Stimulated activated CD4-positive, alpha-beta T cell treated with anti-CD3 and anti-CD28 coated beads, TNF-alpha, amount 100 ng/mL, for 4 hours (primary cell): Measurements from ENCODE around the gene TMEM204.

Experiments
- DNase-seq, 3 experiments: peaks; one replicate each; pipeline ENCODE4 v3.0.0-alpha.2; 2020; ENCODE audit warnings: low read depth in 3 of 3

TMEM204 gene

DNA sequence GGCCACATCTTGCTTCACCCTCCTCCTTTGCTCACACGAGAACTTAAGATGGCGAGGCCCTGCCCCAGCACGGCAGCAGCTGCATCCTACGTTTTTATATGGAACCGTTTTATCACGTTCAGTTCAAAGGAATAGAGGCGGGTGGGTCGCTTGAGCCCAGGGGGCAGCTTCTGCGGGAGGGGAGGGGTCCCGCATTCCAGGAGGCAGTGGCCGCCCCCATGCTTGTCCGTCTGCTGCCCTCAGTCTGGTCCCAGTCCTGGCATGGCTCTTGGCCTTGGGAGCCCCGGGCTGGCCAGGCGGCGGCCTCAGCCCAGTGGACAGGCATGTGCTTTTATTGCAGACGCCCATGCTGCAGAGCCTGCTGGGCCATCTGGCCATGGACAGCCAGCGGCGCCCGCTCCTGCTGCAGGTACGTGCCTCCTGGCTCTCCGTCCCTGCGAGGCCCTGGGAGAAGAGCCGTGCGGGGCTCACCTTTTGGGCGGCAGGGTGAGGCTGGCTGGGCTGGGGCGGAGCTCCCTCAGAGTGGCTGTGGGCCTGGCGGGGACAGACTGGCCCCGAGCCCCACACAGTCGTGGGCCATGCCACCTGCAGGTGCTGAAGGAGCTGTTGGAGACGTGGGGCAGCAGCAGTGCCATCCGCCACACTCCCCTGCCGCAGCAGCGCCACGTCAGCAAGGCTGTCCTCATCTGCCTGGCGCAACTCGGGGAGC is 33.6 kb upstream of the TMEM204 start:
- DNase-seq: no peak

DNA sequence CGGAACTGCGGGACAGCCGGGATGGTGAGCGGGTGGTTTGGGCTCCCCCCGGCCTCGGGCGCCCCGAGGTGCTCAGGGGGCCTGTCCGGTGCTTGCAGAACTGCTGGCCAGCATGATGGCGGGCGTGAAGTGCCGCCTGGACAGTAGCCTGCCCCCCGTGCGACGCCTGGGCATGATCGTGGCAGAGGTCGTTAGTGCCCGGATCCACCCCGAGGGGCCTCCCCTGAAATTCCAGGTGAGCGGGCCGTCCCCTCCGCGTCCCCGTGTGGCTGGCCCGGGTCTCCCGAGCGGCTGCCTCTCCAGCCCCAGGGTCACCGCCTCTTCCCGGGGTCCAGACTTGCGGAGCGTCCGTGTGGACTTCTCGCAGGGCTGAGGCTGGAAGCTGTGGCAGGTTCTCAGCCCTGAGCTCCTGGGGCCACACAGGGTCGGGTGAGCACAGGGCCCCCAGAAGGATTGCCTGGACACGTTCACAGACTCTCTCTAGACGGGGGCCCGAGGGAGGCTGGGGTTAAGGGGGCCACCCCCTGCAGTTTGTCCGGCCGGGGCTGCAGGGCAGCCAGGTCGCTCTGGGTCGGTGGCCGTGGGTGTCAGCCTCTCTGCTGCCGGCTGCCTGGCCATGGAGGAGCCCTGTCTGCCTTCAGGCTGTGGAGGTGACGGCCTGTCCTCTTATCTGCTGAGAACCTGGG is 32.9 kb upstream of the TMEM204 start:
- DNase-seq: no peak

DNA sequence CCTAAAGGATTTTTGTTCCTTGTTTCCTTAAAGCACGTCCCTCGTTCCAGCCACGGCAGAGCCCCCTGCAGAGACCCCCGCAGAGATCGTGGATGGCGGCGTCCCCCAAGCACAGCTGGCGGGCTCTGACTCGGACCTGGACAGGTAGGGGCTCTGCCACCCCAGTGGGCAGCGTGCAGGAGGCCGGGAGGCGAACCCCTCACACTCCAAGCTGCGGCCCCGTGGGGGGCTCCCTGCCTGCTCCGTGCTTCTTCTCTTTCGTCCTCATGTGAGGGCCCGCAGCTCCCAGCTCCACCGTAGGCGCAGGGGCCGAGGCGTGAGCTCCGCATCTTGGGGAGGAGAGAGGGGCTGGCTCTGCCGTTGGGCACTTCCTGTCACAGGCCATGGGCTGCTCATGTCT is 31.8 kb upstream of the TMEM204 start:
- no peak for DNase-seq

DNA sequence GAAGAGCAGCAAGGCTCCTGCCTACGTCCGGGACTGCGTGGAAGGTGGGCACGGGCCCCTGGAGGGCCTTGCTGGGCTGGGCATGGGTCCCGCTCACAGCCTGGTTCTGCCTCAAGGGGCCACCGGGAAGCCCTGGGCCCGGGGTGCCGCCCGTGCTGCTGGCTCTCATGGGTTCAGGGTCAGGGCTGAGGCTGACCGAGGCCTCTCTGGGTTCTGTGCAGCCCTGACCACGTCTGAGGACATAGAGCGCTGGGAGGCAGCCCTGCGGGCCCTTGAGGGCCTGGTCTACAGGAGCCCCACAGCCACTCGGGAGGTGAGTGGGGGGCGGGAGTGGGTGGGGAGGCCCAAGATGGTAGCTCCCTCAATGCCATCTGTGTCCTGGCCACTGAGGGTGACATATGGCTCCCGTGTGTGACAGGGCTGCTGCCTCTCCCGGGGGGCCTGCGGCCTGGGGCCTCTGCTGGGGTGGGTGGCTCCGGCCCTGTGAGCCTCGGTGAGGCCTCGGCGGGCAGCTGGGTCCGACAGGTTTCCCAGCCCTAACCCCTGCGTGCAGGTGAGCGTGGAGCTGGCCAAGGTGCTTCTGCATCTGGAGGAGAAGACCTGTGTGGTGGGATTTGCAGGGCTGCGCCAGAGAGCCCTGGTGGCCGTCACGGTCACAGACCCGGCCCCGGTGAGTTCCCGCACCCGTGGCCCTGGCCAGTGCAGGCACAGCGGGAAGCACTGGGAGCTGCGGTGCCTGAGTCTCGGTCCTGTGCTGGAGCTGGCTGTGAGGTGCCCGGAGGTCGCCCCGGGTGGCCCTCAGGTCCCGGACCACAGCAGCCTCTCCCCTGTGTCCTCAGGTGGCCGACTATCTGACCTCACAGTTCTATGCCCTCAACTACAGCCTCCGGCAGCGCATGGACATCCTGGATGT is 31.1 kb upstream of the TMEM204 start:
- no peak for DNase-seq

DNA sequence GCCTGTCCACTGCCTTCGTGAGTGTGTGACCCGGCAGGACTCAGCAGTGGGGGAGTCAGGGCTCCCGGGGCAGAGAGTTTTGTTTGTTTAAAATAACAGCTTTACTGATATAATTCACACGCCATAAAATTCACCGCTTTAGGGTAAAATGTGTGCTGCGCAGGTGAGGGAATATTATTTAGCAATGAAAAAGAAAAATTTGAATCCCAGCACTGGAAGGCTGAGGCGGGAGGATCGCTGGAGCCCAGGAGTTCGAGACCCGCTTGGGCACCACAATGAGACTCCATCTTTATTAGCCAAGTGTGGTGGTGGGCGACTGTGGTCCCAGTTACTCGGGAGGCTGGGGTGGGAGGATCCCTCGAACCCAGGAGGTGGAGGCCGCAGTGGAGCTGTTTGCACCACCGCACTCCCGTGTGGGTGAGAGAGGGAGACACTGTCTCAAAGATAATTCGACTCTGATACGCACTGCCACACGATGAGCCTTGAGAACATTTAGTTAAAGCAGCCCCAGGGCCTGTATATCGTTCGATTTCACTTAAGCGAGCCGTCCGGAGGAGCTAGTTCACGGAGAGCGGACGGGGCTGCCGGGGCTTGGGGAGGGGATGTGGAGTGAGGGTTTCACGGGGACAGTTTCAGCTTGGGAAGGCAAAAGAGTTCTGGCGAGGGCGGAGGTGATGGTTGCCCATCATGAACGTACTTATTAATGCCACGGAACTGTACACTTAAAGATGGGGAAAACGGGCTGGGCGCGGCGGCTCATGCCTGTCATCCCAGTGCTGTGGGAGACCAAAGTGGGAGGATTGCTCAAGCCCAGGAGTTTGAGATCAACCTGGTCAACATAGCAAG is 30.1 kb upstream of the TMEM204 start:
- DNase-seq: no peak

DNA sequence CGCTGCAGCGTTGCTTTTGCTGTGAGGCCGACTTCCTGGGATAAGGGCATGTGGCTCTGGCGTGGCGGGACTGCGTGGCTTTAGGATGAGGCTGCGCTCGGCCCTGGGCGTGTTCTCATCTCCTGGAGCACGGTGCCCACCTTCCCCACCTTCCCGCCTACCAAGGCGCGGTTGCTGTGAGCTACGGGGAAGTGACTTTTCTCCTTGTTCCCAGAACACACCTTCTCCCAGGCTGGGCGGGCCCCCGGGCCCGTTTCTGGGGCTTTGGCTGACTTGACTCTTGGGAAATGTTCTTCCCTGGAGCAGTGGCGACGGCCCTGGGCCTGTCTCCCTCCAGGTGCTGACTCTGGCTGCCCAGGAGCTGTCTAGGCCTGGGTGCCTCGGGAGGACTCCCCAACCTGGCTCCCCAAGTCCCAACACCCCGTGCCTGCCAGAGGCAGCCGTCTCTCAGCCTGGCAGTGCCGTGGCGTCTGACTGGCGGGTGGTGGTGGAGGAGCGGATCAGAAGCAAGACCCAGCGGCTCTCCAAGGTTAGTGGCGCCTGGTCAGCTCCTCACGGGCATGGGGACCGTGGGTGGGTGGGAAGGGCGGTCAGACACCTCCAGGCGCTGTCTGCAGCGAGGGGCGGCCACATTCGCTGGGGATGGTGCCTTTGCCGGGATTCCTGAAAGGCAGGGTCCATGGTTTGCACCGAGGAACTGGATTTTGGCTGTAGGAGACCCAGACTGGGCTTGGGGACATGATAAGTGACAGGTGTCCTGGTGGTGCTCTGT is 28.2 kb upstream of the TMEM204 start:
- DNase-seq: no peak

DNA sequence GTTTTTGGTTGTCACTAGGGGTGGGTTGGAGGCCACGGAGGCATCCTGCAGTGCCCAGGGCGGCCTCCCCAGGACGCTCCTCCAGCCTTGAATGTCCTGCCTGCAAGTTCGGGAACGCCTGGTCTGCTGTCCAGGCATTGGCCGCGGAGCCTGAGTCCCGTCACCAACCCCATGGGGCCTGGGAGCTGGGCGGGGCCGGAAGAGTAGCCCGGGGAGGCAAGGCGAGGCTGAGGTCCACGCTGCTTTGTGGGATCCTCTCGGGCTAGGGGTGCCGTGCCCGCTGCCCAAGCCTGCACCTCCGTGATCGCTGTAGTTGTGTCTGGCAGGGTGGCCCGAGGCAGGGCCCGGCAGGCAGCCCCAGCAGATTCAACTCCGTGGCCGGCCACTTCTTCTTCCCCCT is 27.6 kb upstream of the TMEM204 start:
- no peak for DNase-seq

DNA sequence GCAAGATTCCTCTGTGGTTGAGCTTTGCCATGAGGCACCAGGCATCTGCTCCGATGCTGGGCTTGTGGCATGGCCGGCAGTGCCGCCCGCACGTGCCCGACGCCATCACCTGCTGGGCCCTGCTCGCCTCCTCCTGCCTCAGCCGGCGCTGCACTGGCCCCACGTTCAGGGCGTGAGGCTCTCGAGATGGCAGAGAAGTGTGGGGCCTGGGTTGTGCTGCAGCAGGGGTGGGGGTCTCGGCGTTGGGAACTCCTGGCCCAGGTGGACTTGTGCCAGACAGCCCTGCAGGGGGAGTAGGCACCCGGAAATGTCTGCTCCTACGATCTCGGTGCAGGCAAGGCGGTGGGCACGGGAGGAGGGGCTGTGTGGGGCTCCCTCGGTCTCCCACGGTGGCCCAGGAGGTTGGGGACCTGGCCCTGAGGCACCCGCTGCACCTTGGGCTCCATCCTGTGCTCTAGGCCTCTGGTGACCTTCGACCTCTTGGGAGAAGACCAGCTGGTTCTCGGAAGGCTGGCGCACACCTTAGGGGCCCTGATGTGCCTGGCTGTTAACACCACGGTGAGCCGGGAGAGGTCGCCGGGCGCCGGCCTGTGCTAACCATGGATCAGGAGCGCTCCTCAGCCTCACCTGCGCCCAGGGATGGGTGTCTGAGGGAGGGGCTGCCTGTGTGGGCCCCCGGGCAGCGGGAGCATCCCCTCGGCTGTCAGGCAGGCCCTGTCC is 26.8 kb upstream of the TMEM204 start:
- DNase-seq: no peak

DNA sequence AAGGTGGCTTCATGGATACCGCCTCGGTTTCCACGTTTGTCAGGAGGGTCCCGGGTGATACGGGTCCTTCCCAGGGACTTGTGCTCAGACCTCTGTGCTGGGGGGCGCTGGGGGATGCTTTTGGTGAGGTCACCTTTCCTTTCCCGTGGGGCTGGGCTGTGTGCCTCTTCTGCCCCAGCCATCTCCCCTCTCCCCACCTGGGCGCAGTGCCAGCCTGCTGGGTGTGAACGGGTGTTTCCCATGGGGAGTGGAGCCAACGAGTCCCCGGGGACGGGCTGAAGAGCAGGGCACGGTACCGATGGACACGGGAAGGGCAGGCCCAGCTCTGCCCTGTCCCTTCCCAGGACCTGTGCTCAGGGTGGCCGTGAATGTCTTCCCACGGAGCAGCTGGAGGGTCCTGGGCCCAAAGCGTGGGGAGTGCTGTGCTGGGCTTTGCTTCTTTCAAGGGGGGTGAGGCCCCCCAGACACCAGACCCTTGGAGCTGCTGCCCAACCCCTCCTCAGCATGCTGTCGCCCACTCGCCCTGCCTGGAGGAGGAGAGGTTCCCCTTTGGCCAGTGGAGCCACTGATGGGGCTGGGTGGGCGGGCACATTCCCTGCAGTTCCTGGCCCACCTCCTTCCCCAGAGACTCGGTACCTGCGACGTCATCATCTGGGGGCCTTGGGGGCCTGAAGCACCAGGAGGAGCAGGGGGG is 24.8 kb upstream of the TMEM204 start:
- no peak for DNase-seq

DNA sequence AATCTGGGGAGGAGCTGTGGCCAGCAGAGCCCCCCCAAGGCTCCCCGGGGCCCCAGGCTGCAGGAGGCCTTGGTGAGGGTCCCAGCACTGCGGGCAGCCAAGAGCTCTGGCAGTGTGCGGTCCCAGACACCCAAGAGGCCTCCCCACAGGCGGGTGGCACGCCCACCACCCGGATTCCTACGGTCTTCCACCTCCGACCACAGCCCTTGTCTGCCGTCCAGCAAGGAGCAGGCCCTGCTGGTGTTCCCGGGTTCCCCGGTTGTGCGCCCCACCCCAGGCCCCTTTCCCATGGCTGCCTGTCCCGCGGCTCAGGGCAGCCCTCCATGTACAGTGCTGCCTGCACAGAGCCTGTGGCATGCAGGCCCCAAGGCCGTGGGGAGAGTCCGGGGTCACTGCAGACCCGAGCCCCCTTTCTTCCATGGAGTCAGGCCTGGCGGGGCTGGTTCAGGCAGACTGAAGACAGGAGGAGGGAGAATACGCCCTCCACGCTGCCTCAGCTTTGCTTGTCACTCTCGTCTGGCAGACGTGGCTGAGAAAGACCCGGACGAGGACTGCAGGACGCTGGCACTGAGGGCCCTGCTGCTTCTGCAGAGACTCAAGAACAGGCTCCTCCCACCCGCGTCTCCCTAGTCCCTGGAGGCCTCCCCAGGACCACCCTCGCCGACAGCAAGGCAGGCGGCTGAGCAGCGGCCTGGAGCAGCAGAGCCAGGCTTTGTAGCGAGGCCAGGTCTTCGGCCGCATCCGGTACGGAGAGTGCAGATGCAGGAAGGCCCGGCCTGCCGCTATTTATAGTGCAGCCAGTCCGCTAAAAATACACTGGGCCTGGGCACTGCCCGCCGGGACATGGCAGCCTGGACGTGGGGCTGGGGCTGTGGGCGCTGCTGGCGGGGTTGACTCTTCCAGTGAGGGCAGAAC is 23.9 kb upstream of the TMEM204 start:
- no peak for DNase-seq

DNA sequence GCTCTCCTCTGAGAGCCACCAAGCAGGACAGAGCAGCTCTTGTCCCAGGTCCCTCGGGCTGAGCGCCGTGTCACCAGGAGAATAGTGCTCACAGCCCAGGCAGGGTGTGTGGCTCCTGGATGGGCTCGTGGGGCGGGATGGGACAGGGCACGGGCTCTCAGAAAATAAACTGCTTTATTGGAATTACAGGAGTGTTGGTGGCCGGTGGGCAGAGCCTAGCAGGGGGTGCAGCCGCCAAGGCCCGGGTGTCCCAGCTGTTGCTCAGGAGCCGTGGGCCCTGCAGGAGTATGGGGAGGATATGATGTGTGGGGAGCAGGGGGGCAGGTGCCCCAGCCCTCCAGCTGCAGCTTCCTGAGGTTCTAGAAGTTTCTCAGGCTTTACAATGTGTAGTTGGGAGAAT is 23.2 kb upstream of the TMEM204 start:
- DNase-seq: no peak

DNA sequence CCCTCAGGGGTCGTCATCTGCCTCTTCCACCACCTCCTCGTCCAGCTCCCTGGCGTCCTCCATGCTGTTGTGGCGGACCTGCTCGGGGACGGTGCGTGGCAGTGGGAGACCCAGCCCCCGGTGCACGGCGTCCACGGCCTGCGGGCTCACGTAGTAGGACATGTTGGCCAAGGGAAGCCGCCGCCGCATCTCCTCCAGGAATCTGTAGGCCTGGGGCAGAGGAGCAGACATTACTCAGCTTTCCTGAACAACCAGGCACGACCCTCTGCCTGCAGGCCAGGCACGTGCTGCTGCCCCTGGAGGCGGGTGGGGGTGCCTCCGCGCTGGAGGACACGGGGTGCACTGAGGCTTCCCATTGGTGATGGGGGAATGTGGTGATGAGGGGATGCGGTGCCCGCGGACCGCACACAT is 22.5 kb upstream of the TMEM204 start:
- DNase-seq: no peak

DNA sequence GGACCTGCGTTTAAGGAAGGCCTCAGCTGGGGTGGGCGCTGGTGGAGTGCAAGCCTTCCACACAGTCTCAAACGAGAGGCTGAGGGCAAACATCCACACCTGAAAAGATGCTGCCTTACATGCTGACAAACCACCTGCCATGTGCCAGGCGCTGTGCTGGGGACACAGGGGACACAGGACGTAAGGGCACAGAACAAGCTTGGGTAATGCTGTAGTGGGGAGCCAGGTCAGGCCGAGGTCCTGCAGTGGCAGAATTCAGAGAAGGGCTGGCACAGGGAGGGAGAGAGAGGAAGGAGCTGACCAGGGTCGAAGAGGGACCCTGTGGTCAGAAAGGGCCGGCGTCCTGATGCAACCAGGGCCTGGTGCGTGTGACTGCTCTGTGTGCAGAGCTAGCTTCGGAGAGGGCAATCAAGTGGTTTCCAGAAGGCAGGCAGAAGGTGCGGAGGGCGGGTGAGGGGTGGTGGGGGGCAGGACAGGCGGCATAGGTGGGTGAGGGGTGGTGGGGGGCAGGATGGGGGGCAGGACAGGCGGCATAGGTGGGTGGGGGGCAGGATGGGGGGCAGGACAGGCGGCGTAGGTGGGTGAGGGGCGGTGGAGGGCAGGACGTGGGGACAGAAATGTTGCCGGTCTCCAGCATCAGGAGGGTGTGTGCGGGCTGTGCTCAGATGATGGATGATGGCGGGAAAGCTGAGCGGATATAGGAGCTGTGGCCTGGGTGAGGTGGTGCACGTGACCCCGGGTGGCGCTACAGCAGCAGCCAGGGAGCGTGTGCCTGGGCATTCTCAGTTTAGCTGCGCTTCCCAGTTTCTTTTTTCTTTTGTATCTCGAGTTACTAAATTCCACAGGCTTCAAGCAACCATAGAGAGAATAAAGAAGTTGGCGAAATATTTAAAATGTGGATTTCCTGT is 21.6 kb upstream of the TMEM204 start:
- no peak for DNase-seq

DNA sequence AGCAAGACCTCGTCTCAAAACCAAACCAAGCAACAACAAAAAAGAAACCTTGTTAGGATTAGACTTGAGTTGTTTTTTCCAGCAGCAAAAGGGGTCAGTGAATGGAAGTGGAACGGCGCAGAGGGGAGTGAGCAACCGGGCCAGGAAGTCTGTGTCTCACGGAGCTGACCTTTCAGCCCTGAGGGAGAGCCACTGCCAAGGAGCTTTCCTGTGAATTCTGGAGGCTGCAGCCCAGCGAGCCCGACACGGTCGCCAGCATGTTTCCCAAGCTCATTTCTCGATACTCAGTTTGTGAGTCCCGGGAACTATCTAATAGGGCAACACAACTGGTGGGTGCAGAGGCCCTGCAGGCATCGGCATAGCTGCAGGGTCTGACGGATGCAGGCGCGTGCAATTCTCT is 20.7 kb upstream of the TMEM204 start:
- no peak for DNase-seq

DNA sequence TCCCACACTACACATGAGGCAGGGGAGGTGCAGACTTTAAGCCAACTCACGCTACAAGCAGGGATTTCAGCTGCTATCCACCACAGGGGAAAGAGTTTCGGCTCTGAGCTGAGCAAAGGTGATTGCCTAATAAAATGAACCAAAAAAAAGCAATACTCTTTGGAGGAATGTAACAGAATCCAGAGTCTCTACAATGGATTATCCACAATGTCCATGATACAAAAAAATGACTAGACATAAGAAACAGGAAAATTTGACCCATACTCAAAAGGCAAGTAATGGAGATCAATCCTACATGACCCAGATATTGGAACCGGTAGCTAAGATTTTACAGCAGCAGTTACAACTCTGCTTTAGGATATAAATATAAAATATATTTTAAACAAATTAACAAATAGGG is 19.0 kb upstream of the TMEM204 start:
- no peak for DNase-seq

DNA sequence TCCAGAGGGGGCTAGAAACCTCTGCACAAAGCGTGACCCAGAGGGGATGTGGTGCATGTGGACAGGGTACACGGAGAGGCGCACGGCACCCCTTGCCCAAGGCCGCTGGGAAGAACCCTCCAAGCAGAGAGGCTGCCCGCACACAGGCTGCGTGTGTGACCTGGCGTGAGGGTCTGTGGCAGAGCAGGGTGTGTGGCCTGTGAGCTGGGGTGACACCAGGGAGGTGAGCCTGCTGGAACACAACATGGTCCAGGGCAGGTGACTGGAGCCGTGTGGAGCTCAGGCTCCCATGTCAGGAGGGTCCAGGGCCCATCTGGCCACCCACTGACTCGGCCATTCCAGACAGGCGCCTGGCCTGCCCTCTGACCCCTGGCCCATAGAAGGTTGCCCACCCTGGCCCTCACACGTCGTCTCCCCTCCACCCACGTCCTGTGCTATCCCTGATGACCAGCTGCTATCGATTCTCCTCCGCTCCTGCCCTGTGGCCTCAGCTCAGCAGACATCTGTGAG is 14.8 kb upstream of the TMEM204 start:
- no peak for DNase-seq

DNA sequence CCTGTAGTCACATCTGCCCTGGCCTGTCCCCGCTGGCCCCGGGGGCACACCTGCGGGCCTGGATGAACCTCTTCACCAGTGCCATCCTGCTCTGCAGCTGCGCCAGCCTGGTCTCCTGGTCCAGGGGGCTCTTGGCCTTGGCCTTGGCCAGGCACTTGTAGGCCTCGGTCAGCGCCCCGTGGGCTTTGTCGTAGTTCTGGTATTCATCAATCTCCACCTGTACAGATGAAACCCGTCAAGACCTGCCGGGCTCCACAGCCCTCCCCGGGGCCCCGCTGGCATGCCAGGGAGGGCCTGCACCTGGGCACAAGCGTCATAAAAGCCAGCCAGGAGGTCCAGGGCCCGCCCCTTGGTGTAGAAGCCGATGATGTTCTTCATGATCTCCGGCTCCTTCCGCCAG is 13.6 kb upstream of the TMEM204 start:
- no peak for DNase-seq
